Ovary (tissue), 3 donors: ENCODE results near the gene FGGY.

Experiments used
- EP300 ChIP-seq: sonication (generic); formaldehyde crosslinking; IDR thresholded peaks from one replicate; pipeline ENCODE4 v1.6.1; 2017; ENCODE audit warnings: antibody characterized with exemption
- POLR2A ChIP-seq: fragments of 450-650 bp; IDR thresholded peaks from one replicate; pipeline ENCODE4 v1.6.1; 2017; ENCODE audit warnings: antibody characterized with exemption, mild to moderate bottlenecking, moderate library complexity
- TF ChIP-seq, protein P1 (sequence below), 3 donors: fragments of 450-650 bp in 2 of 3; fragments of 200-600 bp in 1 of 3; IDR thresholded peaks; one replicate each; pipeline versions ENCODE4 v1.5.1 to v1.8.0; 2016 to 2022; ENCODE audit warnings: antibody characterized with exemption in 3 of 3, mild to moderate bottlenecking in 1 of 3
- donor health status: DM: no; HTN: no; CAD: no.

GRCh38 chr1:59678493-59679228, 381.8 kb downstream of the FGGY start:
- TF ChIP-seq, protein P1, sequence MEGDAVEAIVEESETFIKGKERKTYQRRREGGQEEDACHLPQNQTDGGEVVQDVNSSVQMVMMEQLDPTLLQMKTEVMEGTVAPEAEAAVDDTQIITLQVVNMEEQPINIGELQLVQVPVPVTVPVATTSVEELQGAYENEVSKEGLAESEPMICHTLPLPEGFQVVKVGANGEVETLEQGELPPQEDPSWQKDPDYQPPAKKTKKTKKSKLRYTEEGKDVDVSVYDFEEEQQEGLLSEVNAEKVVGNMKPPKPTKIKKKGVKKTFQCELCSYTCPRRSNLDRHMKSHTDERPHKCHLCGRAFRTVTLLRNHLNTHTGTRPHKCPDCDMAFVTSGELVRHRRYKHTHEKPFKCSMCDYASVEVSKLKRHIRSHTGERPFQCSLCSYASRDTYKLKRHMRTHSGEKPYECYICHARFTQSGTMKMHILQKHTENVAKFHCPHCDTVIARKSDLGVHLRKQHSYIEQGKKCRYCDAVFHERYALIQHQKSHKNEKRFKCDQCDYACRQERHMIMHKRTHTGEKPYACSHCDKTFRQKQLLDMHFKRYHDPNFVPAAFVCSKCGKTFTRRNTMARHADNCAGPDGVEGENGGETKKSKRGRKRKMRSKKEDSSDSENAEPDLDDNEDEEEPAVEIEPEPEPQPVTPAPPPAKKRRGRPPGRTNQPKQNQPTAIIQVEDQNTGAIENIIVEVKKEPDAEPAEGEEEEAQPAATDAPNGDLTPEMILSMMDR (IDR thresholded peaks at IDR 0.05): no peak
- no peak for TF ChIP-seq EP300
- no peak for TF ChIP-seq POLR2A
